Sigmoid colon (tissue), 4 donors: ENCODE measurements around the gene KIF20B.

Experiments
- POLR2AphosphoS5 ChIP-seq, 4 donors: sonication (generic); formaldehyde crosslinking; IDR thresholded peaks; one replicate each; pipeline ENCODE4 v1.6.1; 2017; ENCODE audit warnings: antibody characterized with exemption in 4 of 4
- TF ChIP-seq, protein P1 (sequence below), 4 experiments: fragments of 450-650 bp in 3 of 4; fragments of 200-600 bp in 1 of 4; IDR thresholded peaks; one replicate each; pipeline ENCODE4 v1.5.1; 2016 to 2019; ENCODE audit warnings: antibody characterized with exemption in 4 of 4, mild to moderate bottlenecking in 3 of 4, moderate library complexity in 2 of 4

DNA sequence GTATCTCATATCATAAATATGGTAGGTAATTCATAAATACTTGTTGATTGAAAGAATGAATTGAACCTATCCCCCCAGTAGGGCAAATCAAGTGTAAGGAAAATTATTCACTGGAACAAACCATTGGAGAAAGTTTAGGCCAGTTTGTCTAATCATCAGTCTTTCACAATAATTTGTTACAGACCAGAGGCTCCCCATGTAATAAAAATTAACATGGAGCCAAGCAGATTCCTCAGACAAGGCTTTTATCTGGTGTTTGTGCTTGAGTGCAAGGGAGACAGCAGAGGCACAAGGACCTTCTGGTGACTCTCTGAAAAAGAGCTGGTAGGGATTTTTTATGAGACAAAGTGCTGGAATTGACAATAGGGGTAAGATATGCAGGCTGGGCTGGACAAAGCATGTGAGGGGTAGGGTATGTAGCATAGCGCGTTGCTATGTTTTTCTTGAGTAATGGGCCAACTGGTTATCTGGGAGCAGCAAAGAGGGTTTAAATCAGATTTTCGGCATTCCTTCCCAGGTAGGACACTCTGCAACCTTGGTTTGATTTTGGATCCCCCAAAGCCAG is 48.5 kb upstream of the KIF20B start:
- TF ChIP-seq, protein P1, sequence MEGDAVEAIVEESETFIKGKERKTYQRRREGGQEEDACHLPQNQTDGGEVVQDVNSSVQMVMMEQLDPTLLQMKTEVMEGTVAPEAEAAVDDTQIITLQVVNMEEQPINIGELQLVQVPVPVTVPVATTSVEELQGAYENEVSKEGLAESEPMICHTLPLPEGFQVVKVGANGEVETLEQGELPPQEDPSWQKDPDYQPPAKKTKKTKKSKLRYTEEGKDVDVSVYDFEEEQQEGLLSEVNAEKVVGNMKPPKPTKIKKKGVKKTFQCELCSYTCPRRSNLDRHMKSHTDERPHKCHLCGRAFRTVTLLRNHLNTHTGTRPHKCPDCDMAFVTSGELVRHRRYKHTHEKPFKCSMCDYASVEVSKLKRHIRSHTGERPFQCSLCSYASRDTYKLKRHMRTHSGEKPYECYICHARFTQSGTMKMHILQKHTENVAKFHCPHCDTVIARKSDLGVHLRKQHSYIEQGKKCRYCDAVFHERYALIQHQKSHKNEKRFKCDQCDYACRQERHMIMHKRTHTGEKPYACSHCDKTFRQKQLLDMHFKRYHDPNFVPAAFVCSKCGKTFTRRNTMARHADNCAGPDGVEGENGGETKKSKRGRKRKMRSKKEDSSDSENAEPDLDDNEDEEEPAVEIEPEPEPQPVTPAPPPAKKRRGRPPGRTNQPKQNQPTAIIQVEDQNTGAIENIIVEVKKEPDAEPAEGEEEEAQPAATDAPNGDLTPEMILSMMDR (IDR thresholded peaks at IDR 0.05), result no peak
- no peak for TF ChIP-seq POLR2AphosphoS5 (IDR thresholded peaks at IDR 0.05)
